IMR-90 (cell line): ENCODE measurements around the gene ALDH3A2. TPM values are rescaled to one million over a fixed set of nuclear protein-coding genes. Genes with fewer than 3 reads are reported as not detected.

Experiments used
- ATAC-seq: fragments of 200-7000 bp; cut with Tn5 transposase; 2 replicates; pipeline ENCODE4 v1.9.1; 2020; ENCODE audit warnings: low read depth, mild to moderate bottlenecking, moderate library complexity
- BruUV-seq: library from RNA; stranded (reverse); fragments of 400-500 nt; replicated peaks from 2 replicates; lab custom pipeline; 2021; lab: Mats Ljungman, UMichigan
- CTCF ChIA-PET: fragments of 300-600 bp; formaldehyde crosslinking; extraction: SDS; loops from one replicate; lab custom pipeline; 2021; ENCODE audit warnings: antibody characterized with exemption; lab: Yijun Ruan, JAX
- POLR2A ChIA-PET: fragments of 300-600 bp; sonication (Branson Sonifier 250); formaldehyde crosslinking; loops from one replicate; lab custom pipeline; 2022; ENCODE audit warnings: antibody characterized with exemption; ENCODE audit not compliant: unreplicated experiment; lab: Charles Lee
- DNase-seq: peaks from one replicate; pipeline ENCODE4 v3.0.0; 2013
- H2AFZ ChIP-seq: replicated peaks from 2 replicates; pipeline ENCODE3; 2013; ENCODE audit warnings: low read length, mild to moderate bottlenecking; ENCODE audit not compliant: poor library complexity
- H2AK5ac ChIP-seq: 2 replicates; pipeline ENCODE4 v1.6.1; 2013; ENCODE audit warnings: low read depth, low read length, inconsistent platforms
- H2AK9ac ChIP-seq: replicated peaks from 2 replicates; pipeline ENCODE3; 2013; ENCODE audit warnings: mild to moderate bottlenecking, low read depth, low read length, moderate library complexity; ENCODE audit not compliant: poor library complexity
- H2BK120ac ChIP-seq: 2 replicates; pipeline ENCODE4 v1.6.1; 2013; ENCODE audit warnings: low read depth, low read length, inconsistent platforms
- H2BK15ac ChIP-seq: 3 replicates; pipeline ENCODE4 v1.6.1; 2013; ENCODE audit warnings: low read depth, low read length, inconsistent platforms
- H2BK20ac ChIP-seq: 2 replicates; pipeline ENCODE4 v1.6.1; 2013; ENCODE audit warnings: low read depth, mild to moderate bottlenecking, inconsistent platforms, low read length, moderate library complexity
- H2BK5ac ChIP-seq: 2 replicates; pipeline ENCODE4 v1.6.1; 2013; ENCODE audit warnings: mild to moderate bottlenecking, low read depth, low read length, inconsistent platforms; ENCODE audit not compliant: poor library complexity, severe bottlenecking
- H3K14ac ChIP-seq: replicated peaks from 2 replicates; pipeline ENCODE4 v1.6.1; 2013; ENCODE audit warnings: low read depth, low read length, inconsistent platforms
- H3K18ac ChIP-seq: 2 replicates; pipeline ENCODE4 v1.6.1; 2013; ENCODE audit warnings: low read depth, low read length, control low read depth
- H3K23ac ChIP-seq: 2 replicates; pipeline ENCODE4 v1.6.1; 2013; ENCODE audit warnings: low read depth, low read length, inconsistent platforms
- H3K27ac ChIP-seq: 2 replicates; pipeline ENCODE4 v1.5.1; 2013; ENCODE audit warnings: mild to moderate bottlenecking, control low read depth, low read length; ENCODE audit not compliant: insufficient read depth
- H3K27me3 ChIP-seq: 2 replicates; pipeline ENCODE4 v1.6.1; 2013; ENCODE audit warnings: low read length; ENCODE audit not compliant: control insufficient read depth, insufficient read depth
- H3K36me3 ChIP-seq: 2 replicates; pipeline ENCODE4 v1.6.1; 2013; ENCODE audit warnings: low read length, mixed read lengths; ENCODE audit not compliant: control insufficient read depth, insufficient read depth
- H3K4ac ChIP-seq: 2 replicates; pipeline ENCODE4 v1.6.1; 2013; ENCODE audit warnings: low read depth, low read length, inconsistent platforms
- H3K4me1 ChIP-seq: 2 replicates; pipeline ENCODE4 v1.6.1; 2013; ENCODE audit warnings: low read length, mixed read lengths; ENCODE audit not compliant: control insufficient read depth, insufficient read depth
- H3K4me2 ChIP-seq: 2 replicates; pipeline ENCODE4 v1.6.1; 2013; ENCODE audit warnings: low read depth, mild to moderate bottlenecking, control low read depth, low read length, moderate library complexity
- H3K4me3 ChIP-seq: 2 replicates; pipeline ENCODE4 v1.5.1; 2013; ENCODE audit warnings: low read depth, mild to moderate bottlenecking, control low read depth, low read length, moderate library complexity; ENCODE audit not compliant: insufficient read depth
- H3K56ac ChIP-seq: 2 replicates; pipeline ENCODE4 v1.6.1; 2013; ENCODE audit warnings: low read length, inconsistent platforms; ENCODE audit not compliant: insufficient read depth; ENCODE audit errors: extremely low read depth
- H3K79me1 ChIP-seq, 2 experiments: 2 replicates each; pipeline ENCODE4 v1.6.1; 2013; ENCODE audit warnings: low read length in 2 of 2, inconsistent platforms in 1 of 2, low read depth in 1 of 2
- H3K9ac ChIP-seq: 2 replicates; pipeline ENCODE4 v1.6.1; 2013; ENCODE audit warnings: low read depth, low read length, control low read depth
- H3K9me1 ChIP-seq: 2 replicates; pipeline ENCODE4 v1.6.1; 2013; ENCODE audit warnings: low read length, inconsistent platforms; ENCODE audit not compliant: insufficient read depth
- H3K9me3 ChIP-seq: 2 replicates; pipeline ENCODE4 v1.6.1; 2013; ENCODE audit warnings: low read length; ENCODE audit not compliant: control insufficient read depth, insufficient read depth
- H4K20me1 ChIP-seq: 2 replicates; pipeline ENCODE4 v1.6.1; 2013; ENCODE audit warnings: low read length, inconsistent platforms; ENCODE audit not compliant: insufficient read depth
- H4K5ac ChIP-seq: 2 replicates; pipeline ENCODE4 v1.6.1; 2013; ENCODE audit warnings: mild to moderate bottlenecking, low read depth, low read length, control low read depth
- H4K8ac ChIP-seq, 2 experiments: 2 replicates each; pipeline ENCODE4 v1.6.1; 2013; ENCODE audit warnings: low read depth in 2 of 2, low read length in 2 of 2, control low read depth in 1 of 2, inconsistent platforms in 1 of 2
- H4K91ac ChIP-seq: 2 replicates; pipeline ENCODE4 v1.6.1; 2013; ENCODE audit warnings: low read depth, low read length, inconsistent platforms; ENCODE audit not compliant: insufficient read depth
- BHLHE40 ChIP-seq: fragments of 150-350 bp; IDR thresholded peaks from 2 replicates; pipeline ENCODE4 v1.6.1; 2016; ENCODE audit warnings: mild to moderate bottlenecking, low read depth, low read length
- CEBPB ChIP-seq: IDR thresholded peaks from 2 replicates; pipeline ENCODE4 v1.6.1; 2012; ENCODE audit warnings: low read depth, low read length, improper control_type of control experiment
- CHD1 ChIP-seq: IDR thresholded peaks from 2 replicates; pipeline ENCODE4 v1.6.1; 2012; ENCODE audit warnings: low read depth, low read length, improper control_type of control experiment
- FOS ChIP-seq: fragments of 150-350 bp; IDR thresholded peaks from 2 replicates; pipeline ENCODE4 v1.6.1; 2016; ENCODE audit warnings: low read depth, low read length
- MAFK ChIP-seq: IDR thresholded peaks from 2 replicates; pipeline ENCODE4 v1.6.1; 2012; ENCODE audit warnings: low read depth, low read length, improper control_type of control experiment
- MAZ ChIP-seq: IDR thresholded peaks from 2 replicates; pipeline ENCODE4 v1.6.1; 2012; ENCODE audit warnings: low read depth, mild to moderate bottlenecking, low read length, improper control_type of control experiment, moderate library complexity, borderline replicate concordance
- MXI1 ChIP-seq: IDR thresholded peaks from 2 replicates; pipeline ENCODE4 v1.6.1; 2012; ENCODE audit warnings: low read depth, mild to moderate bottlenecking, low read length, moderate library complexity, borderline replicate concordance
- NFE2L2 ChIP-seq: fragments of 150-350 bp; IDR thresholded peaks from 2 replicates; pipeline ENCODE4 v1.6.1; 2016; ENCODE audit warnings: low read depth, mild to moderate bottlenecking, low read length
- POLR2A ChIP-seq: IDR thresholded peaks from 2 replicates; pipeline ENCODE4 v1.6.1; 2012; ENCODE audit warnings: mild to moderate bottlenecking, low read depth, low read length
- RAD21 ChIP-seq: IDR thresholded peaks from 2 replicates; pipeline ENCODE4 v1.6.1; 2012; ENCODE audit warnings: low read length, improper control_type of control experiment
- RCOR1 ChIP-seq: IDR thresholded peaks from 2 replicates; pipeline ENCODE4 v1.6.1; 2012; ENCODE audit warnings: mild to moderate bottlenecking, low read length, improper control_type of control experiment; ENCODE audit not compliant: insufficient replicate concordance
- RFX5 ChIP-seq: IDR thresholded peaks from 2 replicates; pipeline ENCODE4 v1.8.0; 2012; ENCODE audit warnings: low read depth, mild to moderate bottlenecking, low read length, moderate library complexity
- SMC3 ChIP-seq: fragments of 150-350 bp; IDR thresholded peaks from 2 replicates; pipeline ENCODE4 v1.6.1; 2016; ENCODE audit warnings: low read depth, mild to moderate bottlenecking, antibody characterized with exemption, low read length, moderate library complexity
- WGBS, 2 experiments: methylation state at CpG; one replicate each; pipeline versions ENCODE4 v1.1.5 to v1.1.7; 2013; ENCODE audit warnings: missing lambda C conversion rate in 2 of 2; ENCODE audit not compliant: insufficient read length in 1 of 2; ENCODE audit errors: extremely low coverage in 2 of 2; 5-methylcytosine and 5-hydroxymethylcytosine counted together
- dilution Hi-C: fragments of 300-500 bp; cut with HindIII; formaldehyde crosslinking; loops from one replicate; pipeline ENCODE4 v1.14.3; 2018; ENCODE audit warnings: low sequenced_read_pairs; ENCODE audit not compliant: unreplicated experiment
- in situ Hi-C: fragments of 300-500 bp; cut with MboI; formaldehyde crosslinking; loops from 3 replicates; pipeline ENCODE4 v1.14.3; 2019; ENCODE audit warnings: low sequenced_read_pairs, inconsistent platforms, mixed read lengths
- intact Hi-C: fragments of 100-400 bp; cut with micrococcal nuclease; formaldehyde crosslinking; loops from 2 replicates; pipeline ENCODE4 v1.10.0; 2022
- polyA plus RNA-seq, 3 experiments: library from polyadenylated mRNA; depleted of rRNA; stranded (reverse); fragments of >200 nt; gene quantifications; 2 replicates each; pipeline ENCODE4 v1.2.3, GENCODE V29; 2012; ENCODE audit warnings: low replicate concordance in 1 of 3
- total RNA-seq: library from RNA; depleted of rRNA; stranded (reverse); fragments of >200 nt; gene quantifications from 2 replicates; pipeline ENCODE4 v1.2.3, GENCODE V29; 2012
- TF ChIP-seq, protein P1 (sequence below): fragments of 150-350 bp; IDR thresholded peaks from 2 replicates; pipeline ENCODE4 v1.6.1; 2017; ENCODE audit warnings: mild to moderate bottlenecking, antibody characterized with exemption, low read length, low read depth
- TF ChIP-seq, protein P2 (sequence below): conservative IDR thresholded peaks from 2 replicates; pipeline ENCODE4 v1.5.1; 2012; ENCODE audit warnings: mild to moderate bottlenecking, low read depth, low read length, improper control_type of control experiment
- TF ChIP-seq, protein P3 (sequence below): fragments of 150-350 bp; IDR thresholded peaks from 2 replicates; pipeline ENCODE4 v1.6.1; 2016; ENCODE audit warnings: low read depth, mild to moderate bottlenecking, low read length, moderate library complexity, borderline replicate concordance

The ALDH3A2 gene
- total and polyA plus RNA-seq, 2 of the 4 experiments (the other 2 are of a cell fraction) = 4.0 to 7.9 TPM

DNA sequence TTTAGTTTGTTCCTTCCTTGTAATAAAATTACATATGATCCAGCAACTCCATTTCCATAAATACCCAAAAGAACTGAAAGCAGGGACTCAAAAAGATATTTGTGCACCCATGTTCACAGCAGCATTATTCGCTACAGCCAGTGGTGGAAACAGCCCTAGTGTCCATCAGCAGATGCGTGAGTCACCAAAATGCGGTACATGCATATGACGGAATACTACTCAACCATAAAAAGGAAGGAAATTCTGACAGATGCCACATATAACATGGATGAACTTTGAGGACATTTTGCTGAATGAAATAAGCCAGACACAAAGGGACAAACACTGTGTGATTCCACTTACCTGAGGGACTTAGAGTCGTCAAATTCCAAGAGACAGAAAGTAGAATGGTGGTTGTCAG is 76.9 kb downstream of the ALDH3A2 start:
- Histone ChIP-seq H3K4ac (no peak overlapping the region), H2BK120ac (no peak overlapping the region), H2BK5ac (no peak overlapping the region), H2AK9ac (no peak overlapping the region), H2BK20ac (no peak overlapping the region), H2BK15ac (no peak overlapping the region), H3K4me1 (peaks cover 11% of the 10 kb centered on the region; the same call in 1 of the 2 replicates), H3K56ac (no peak overlapping the region), H3K79me1 (no peaks in the 10 kb centered on the region), H2AFZ (no peak overlapping the region), H3K9ac (no peak overlapping the region), H4K91ac (no peak overlapping the region), H4K8ac (no peak overlapping the region), H4K5ac (no peak overlapping the region), H4K20me1 (no peaks in the 10 kb centered on the region), H3K27ac (no peak overlapping the region), H3K27me3 (peaks cover 15% of the 10 kb centered on the region; the same call in 1 of the 2 replicates), H2AK5ac (no peak overlapping the region), H3K9me3 (peaks cover 2% of the 10 kb centered on the region; the same call in 1 of the 2 replicates), H3K36me3 (no peaks in the 10 kb centered on the region), H3K18ac (no peak overlapping the region), H3K14ac (no peak overlapping the region), H3K23ac (no peak overlapping the region), H3K4me2 (no peak overlapping the region), H3K9me1 (0 out of 2 replicates have a peak, but pooled peaks cover 4% of the 10 kb centered on the region), H3K4me3 (no peak overlapping the region)
- in situ Hi-C loops (no loop called here), intact Hi-C loops (no loop called here), dilution Hi-C loops (no loop called here)
- DNase-seq (no peak), ATAC-seq (no peak)
- no TSS peak for BruUV-seq
- ChIA-PET POLR2A (no interaction called here), CTCF (interaction anchor here (0.7 kb wide), 1 partner anchor 21 kb away, joined by 5 read pairs; no protein-coding TSS in a partner anchor)
- TF ChIP-seq MXI1 = no peak
- no peak for TF ChIP-seq SMC3
- TF ChIP-seq MAFK = no peak
- TF ChIP-seq, protein P1, sequence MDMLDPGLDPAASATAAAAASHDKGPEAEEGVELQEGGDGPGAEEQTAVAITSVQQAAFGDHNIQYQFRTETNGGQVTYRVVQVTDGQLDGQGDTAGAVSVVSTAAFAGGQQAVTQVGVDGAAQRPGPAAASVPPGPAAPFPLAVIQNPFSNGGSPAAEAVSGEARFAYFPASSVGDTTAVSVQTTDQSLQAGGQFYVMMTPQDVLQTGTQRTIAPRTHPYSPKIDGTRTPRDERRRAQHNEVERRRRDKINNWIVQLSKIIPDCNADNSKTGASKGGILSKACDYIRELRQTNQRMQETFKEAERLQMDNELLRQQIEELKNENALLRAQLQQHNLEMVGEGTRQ = no peak
- TF ChIP-seq CHD1 = no peak
- TF ChIP-seq RAD21 = no peak
- no peak for TF ChIP-seq RFX5
- no peak for TF ChIP-seq RCOR1
- no peak for TF ChIP-seq NFE2L2
- TF ChIP-seq POLR2A = no peak
- no peak for TF ChIP-seq BHLHE40
- TF ChIP-seq, protein P2, sequence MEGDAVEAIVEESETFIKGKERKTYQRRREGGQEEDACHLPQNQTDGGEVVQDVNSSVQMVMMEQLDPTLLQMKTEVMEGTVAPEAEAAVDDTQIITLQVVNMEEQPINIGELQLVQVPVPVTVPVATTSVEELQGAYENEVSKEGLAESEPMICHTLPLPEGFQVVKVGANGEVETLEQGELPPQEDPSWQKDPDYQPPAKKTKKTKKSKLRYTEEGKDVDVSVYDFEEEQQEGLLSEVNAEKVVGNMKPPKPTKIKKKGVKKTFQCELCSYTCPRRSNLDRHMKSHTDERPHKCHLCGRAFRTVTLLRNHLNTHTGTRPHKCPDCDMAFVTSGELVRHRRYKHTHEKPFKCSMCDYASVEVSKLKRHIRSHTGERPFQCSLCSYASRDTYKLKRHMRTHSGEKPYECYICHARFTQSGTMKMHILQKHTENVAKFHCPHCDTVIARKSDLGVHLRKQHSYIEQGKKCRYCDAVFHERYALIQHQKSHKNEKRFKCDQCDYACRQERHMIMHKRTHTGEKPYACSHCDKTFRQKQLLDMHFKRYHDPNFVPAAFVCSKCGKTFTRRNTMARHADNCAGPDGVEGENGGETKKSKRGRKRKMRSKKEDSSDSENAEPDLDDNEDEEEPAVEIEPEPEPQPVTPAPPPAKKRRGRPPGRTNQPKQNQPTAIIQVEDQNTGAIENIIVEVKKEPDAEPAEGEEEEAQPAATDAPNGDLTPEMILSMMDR = no peak
- TF ChIP-seq FOS = no peak
- no peak for TF ChIP-seq MAZ
- no peak for TF ChIP-seq CEBPB
- TF ChIP-seq, protein P3, sequence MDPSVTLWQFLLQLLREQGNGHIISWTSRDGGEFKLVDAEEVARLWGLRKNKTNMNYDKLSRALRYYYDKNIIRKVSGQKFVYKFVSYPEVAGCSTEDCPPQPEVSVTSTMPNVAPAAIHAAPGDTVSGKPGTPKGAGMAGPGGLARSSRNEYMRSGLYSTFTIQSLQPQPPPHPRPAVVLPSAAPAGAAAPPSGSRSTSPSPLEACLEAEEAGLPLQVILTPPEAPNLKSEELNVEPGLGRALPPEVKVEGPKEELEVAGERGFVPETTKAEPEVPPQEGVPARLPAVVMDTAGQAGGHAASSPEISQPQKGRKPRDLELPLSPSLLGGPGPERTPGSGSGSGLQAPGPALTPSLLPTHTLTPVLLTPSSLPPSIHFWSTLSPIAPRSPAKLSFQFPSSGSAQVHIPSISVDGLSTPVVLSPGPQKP = no peak
- WGBS, 2 experiments = 100% methylated on average over 2 of the region's 5 CpGs; no CpG with 5 or more reads in 1 of the 2 experiments
